Fibroblast of mammary gland (primary cell): ENCODE data around the gene NGRN.

Experiments
- DNase-seq: peaks from one replicate; pipeline ENCODE4 v3.0.0-alpha.2; 2010; ENCODE audit warnings: low read depth
- H3K4me3 ChIP-seq: 2 replicates; pipeline ENCODE4 v1.5.1; 2011; ENCODE audit warnings: low read depth, mild to moderate bottlenecking, low read length, moderate library complexity; ENCODE audit not compliant: control insufficient read depth
- TF ChIP-seq, protein P1 (sequence below): conservative IDR thresholded peaks from 2 replicates; pipeline ENCODE4 v1.5.1; 2011; ENCODE audit warnings: low read depth, low read length, inconsistent platforms; ENCODE audit not compliant: control insufficient read depth, insufficient read depth

Gene NGRN, protein sequence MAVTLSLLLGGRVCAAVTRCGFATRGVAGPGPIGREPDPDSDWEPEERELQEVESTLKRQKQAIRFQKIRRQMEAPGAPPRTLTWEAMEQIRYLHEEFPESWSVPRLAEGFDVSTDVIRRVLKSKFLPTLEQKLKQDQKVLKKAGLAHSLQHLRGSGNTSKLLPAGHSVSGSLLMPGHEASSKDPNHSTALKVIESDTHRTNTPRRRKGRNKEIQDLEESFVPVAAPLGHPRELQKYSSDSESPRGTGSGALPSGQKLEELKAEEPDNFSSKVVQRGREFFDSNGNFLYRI

DNA sequence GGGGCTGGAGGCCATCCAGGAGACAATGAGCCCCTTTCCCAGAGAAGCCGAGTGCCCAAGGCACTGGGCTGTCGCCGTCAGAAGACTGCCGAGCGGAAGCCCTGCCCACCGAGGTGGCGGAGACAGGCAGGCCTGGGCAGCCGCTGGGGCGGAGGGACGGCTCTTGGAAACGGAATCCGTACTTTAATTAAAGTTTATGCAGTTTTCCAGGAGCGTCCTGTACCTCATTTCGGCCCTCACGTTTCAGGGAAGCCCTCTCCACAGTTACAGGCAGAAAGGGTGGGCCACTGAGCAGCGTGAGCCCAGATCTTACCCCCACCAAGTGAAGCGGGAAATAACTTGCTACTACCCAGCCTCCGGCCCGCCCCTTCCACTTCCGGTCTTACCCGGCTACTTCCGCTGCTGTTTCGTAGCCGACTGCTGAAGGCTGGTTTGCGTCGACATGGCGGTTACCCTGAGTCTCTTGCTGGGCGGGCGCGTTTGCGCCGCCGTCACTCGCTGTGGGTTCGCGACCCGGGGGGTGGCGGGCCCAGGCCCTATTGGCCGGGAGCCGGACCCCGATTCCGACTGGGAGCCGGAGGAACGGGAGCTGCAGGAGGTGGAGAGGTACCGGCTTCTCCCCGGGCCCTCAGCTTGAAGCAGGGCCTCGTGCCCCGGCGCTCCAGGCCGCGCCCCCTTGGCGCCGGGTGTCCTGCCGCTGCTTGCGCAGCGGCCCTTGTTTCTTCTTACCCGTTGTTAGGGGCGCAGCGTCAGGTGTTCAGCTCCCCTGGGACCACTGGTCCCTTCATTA is at the start of gene NGRN:
Gene NGRN, plus strand, starts transcription at position 402 of the 790 bp plus-strand sequence. Its CDS starts 41 bp downstream, at position 443.
- peak; percentile 87 for DNase-seq
- peak within 1 kb of the TSS; percentile 92 for H3K4me3 ChIP-seq
- TF ChIP-seq, protein P1, sequence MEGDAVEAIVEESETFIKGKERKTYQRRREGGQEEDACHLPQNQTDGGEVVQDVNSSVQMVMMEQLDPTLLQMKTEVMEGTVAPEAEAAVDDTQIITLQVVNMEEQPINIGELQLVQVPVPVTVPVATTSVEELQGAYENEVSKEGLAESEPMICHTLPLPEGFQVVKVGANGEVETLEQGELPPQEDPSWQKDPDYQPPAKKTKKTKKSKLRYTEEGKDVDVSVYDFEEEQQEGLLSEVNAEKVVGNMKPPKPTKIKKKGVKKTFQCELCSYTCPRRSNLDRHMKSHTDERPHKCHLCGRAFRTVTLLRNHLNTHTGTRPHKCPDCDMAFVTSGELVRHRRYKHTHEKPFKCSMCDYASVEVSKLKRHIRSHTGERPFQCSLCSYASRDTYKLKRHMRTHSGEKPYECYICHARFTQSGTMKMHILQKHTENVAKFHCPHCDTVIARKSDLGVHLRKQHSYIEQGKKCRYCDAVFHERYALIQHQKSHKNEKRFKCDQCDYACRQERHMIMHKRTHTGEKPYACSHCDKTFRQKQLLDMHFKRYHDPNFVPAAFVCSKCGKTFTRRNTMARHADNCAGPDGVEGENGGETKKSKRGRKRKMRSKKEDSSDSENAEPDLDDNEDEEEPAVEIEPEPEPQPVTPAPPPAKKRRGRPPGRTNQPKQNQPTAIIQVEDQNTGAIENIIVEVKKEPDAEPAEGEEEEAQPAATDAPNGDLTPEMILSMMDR = no peak

DNA sequence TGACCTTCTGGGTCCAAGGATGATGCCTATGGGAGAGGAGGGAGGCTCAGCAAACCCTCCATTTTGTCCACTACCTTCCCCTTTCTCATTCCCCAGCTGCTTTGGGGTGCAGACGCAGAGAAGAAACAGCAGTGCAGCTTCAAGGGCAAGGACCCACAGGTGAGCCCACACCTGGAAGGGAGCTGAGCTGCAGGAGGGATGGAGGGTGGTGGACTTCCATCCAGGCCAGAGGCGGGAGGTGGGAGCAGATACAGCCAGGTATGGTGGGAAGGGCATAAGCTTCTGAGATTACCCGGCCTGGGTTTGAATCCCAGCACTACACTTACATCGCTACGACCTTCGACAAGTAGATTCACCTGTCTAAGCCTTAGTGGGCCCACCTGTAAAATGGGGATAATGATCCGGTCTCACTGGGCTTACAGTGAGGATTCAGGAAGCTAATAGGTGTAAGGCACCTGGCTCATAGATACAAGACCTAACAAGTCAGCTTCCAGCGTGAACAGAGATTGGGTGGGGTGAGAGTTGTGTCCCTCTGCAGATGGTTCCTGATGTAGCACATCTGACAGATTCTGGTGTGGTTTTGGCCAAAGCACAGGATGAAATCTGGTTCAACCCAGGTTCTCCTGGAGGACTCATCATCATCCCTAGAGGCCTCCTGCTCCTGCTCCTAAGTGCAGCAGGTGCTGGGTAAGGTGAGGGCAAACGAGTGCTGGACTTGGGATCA is 47.6 kb upstream of the NGRN start:
- H3K4me3 ChIP-seq = no peak overlapping the region
- TF ChIP-seq, protein P1 = no peak
- no peak for DNase-seq

DNA sequence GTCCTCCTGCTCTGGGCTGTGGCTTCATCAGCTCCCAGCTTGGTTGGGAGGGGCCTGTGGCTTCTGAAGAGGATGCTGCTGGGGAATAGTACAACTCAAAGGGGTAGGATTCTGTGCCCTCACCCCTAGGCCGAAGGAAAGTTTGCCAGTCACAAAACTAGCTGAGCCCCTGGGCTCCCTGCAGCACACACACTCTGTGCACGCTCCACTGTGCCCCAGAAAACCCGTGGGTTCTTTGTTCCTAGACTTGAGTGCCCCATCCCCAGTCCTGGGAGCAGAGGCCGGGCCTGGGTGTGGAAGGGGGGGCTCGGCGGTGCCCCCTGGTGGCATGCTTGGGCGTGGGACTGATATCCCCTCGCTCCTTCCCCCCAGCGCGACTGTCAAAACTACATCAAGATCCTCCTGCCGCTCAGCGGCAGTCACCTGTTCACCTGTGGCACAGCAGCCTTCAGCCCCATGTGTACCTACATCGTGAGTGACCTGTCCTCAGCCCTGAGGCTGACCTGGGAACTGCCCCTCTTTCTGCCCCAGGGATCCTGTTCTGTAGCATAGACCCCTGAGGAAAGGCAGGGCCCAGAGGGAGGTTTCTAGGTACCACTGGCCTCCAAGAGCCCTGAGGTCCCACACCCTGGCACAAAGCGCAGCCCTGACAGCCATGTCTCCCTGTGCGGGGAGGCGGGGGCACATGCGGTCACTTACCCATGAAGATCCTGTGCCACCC is 45.9 kb upstream of the NGRN start:
- no peak for DNase-seq
- no peak overlapping the region for H3K4me3 ChIP-seq
- TF ChIP-seq, protein P1 = peak; percentile 62

DNA sequence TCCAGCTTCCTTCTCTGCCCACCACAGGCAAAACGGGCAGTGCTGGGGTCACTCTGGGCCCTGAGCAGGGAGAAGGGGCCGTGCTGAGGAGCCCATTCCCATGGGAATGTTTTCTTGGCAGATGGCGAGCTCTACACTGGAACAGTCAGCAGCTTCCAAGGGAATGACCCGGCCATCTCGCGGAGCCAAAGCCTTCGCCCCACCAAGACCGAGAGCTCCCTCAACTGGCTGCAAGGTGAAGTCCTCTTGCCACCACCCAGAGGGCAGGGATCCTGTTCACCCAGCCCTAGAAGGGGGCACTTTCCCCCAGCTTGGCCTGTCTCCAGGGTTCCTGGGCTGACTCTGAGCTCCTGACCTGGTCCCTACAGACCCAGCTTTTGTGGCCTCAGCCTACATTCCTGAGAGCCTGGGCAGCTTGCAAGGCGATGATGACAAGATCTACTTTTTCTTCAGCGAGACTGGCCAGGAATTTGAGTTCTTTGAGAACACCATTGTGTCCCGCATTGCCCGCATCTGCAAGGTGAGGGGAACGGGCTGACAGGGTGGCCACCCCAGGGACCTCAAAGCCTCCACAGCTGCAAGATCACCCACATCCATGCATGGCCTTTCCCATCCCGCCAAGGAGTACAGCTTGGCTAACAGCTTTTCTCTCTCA is 44.1 kb upstream of the NGRN start:
- TF ChIP-seq, protein P1 = peak; percentile 94
- no peak overlapping the region for H3K4me3 ChIP-seq
- peak; percentile 92 for DNase-seq

DNA sequence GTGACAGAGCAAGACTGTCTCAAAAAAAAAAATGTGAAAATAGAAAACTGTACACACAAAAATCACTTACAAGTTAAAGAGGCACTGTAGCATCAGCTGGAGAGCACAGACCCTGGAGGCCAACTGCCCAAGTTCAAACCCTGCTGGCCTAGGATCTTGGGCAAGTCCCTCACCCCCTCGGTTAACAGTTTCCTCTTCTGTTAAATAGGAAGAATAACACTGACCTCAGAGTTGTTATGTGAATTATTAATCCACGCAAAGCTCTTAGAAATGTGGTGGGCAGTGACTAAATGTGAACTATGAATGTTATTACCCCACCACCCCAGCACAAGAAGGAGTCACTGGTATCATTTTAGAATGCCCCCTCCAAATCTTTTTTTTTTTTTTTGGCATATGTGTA is 42.9 kb upstream of the NGRN start:
- H3K4me3 ChIP-seq = no peak overlapping the region
- TF ChIP-seq, protein P1 = no peak
- no peak for DNase-seq
